Suprapubic skin (tissue), 4 donors: ENCODE data around the gene REV3L. TPM values are rescaled to one million over a fixed set of nuclear protein-coding genes. Genes with fewer than 3 reads are reported as not detected.

Experiments
- DNase-seq, 2 donors: peaks; one replicate each; pipeline ENCODE4 v3.0.0-alpha.2; 2019; ENCODE audit warnings: low spot score in 2 of 2
- H3K27ac ChIP-seq: fragments of 200-600 bp; sonication (generic); one replicate; pipeline ENCODE4 v1.5.1; 2019
- H3K27me3 ChIP-seq: fragments of 200-600 bp; sonication (generic); one replicate; pipeline ENCODE4 v1.5.1; 2019
- H3K36me3 ChIP-seq: fragments of 200-600 bp; sonication (generic); one replicate; pipeline ENCODE4 v1.5.1; 2019
- H3K4me1 ChIP-seq: fragments of 200-600 bp; sonication (generic); one replicate; pipeline ENCODE4 v1.5.1; 2019
- H3K4me3 ChIP-seq: fragments of 200-600 bp; sonication (generic); one replicate; pipeline ENCODE4 v1.5.1; 2019; ENCODE audit warnings: mild to moderate bottlenecking
- H3K9me3 ChIP-seq: fragments of 200-600 bp; sonication (generic); one replicate; pipeline ENCODE4 v1.5.1; 2019
- CTCF ChIP-seq, 2 donors: fragments of 200-600 bp in 1 of 2; fragments of 450-650 bp in 1 of 2; sonication (generic) in 1 of 2; IDR thresholded peaks; one replicate each; pipeline ENCODE4 v1.5.1; 2016 to 2019; ENCODE audit warnings: antibody characterized with exemption in 2 of 2, mild to moderate bottlenecking in 1 of 2, moderate library complexity in 1 of 2
- EP300 ChIP-seq: sonication (generic); formaldehyde crosslinking; IDR thresholded peaks from one replicate; pipeline ENCODE4 v1.6.1; 2017; ENCODE audit warnings: antibody characterized with exemption
- POLR2A ChIP-seq, 2 donors: fragments of 450-650 bp; IDR thresholded peaks; one replicate each; pipeline ENCODE4 v1.6.1; 2017; ENCODE audit warnings: antibody characterized with exemption in 2 of 2, mild to moderate bottlenecking in 2 of 2, moderate library complexity in 2 of 2
- POLR2AphosphoS5 ChIP-seq, 3 donors: sonication (generic); formaldehyde crosslinking; IDR thresholded peaks; one replicate each; pipeline ENCODE4 v1.6.1; 2017; ENCODE audit warnings: antibody characterized with exemption in 3 of 3
- WGBS: methylation state at CpG from one replicate; pipeline ENCODE4 v1.1.5; 2018; 5-methylcytosine and 5-hydroxymethylcytosine counted together
- total RNA-seq, 4 donors: library from RNA; depleted of rRNA; stranded (reverse); fragments of >200 nt; gene quantifications; one replicate each; pipeline ENCODE4 v1.1.0, GENCODE V29; 2016

The REV3L gene
- total RNA-seq, 4 donors from 2014 or later: 15.7 to 47.5 (median 21.5) TPM

GRCh38 chr6:111470991-111471390, 12.0 kb downstream of the REV3L start:
- H3K27ac ChIP-seq: no peak overlapping the region
- TF ChIP-seq POLR2A (IDR thresholded peaks at IDR 0.05) (no peak), EP300 (no peak), CTCF (IDR thresholded peaks at IDR 0.05) (no peak), POLR2AphosphoS5 (IDR thresholded peaks at IDR 0.05) (no peak)
- no peaks in the 10 kb centered on the region for H3K36me3 ChIP-seq
- H3K27me3 ChIP-seq: no peaks in the 10 kb centered on the region
- WGBS: 85% methylated on average over 2 of the region's 2 CpGs
- no peak overlapping the region for H3K4me3 ChIP-seq
- H3K4me1 ChIP-seq: peaks cover 10% of the 10 kb centered on the region
- no peak for DNase-seq
- H3K9me3 ChIP-seq: no peaks in the 10 kb centered on the region

GRCh38 chr6:111469543-111469942, 13.5 kb downstream of the REV3L start:
- H3K27ac ChIP-seq: no peak overlapping the region

GRCh38 chr6:111468329-111469012, 14.5 kb downstream of the REV3L start:
- 90% methylated on average over 5 of the region's 5 CpGs for WGBS
- no peak for DNase-seq

More at GRCh38 chr6:111469543-111469942, 13.5 kb downstream of the REV3L start:
- 64% methylated on average over 5 of the region's 5 CpGs for WGBS
- no peaks in the 10 kb centered on the region for H3K27me3 ChIP-seq
- H3K4me1 ChIP-seq: peaks cover 10% of the 10 kb centered on the region
- no peak for TF ChIP-seq CTCF (IDR thresholded peaks at IDR 0.05)
- TF ChIP-seq POLR2A (IDR thresholded peaks at IDR 0.05): no peak
- TF ChIP-seq EP300: no peak
- no peak for TF ChIP-seq POLR2AphosphoS5 (IDR thresholded peaks at IDR 0.05)
- H3K36me3 ChIP-seq: no peaks in the 10 kb centered on the region
- H3K4me3 ChIP-seq: no peak overlapping the region
- no peak for DNase-seq
- no peaks in the 10 kb centered on the region for H3K9me3 ChIP-seq

GRCh38 chr6:111464184-111464583, 18.8 kb downstream of the REV3L start:
- TF ChIP-seq POLR2AphosphoS5 (IDR thresholded peaks at IDR 0.05) (no peak), EP300 (no peak), POLR2A (IDR thresholded peaks at IDR 0.05) (no peak), CTCF (IDR thresholded peaks at IDR 0.05) (no peak)
- Histone ChIP-seq H3K27me3 (no peaks in the 10 kb centered on the region), H3K9me3 (no peaks in the 10 kb centered on the region), H3K36me3 (peaks cover 5% of the 10 kb centered on the region), H3K4me3 (no peak overlapping the region), H3K4me1 (peaks cover 11% of the 10 kb centered on the region), H3K27ac (no peak overlapping the region)
- 97% methylated on average over 1 of the region's 1 CpG for WGBS
- no peak for DNase-seq

More at GRCh38 chr6:111468329-111469012, 14.5 kb downstream of the REV3L start:
- Histone ChIP-seq H3K4me1 (peaks cover 7% of the 10 kb centered on the region), H3K36me3 (no peaks in the 10 kb centered on the region), H3K9me3 (no peaks in the 10 kb centered on the region), H3K4me3 (no peak overlapping the region), H3K27ac (no peak overlapping the region), H3K27me3 (no peaks in the 10 kb centered on the region)
- TF ChIP-seq POLR2A (IDR thresholded peaks at IDR 0.05) (no peak), CTCF (IDR thresholded peaks at IDR 0.05) (no peak), EP300 (no peak), POLR2AphosphoS5 (IDR thresholded peaks at IDR 0.05) (no peak)

- no peak for DNase-seq
- peaks cover 4% of the 10 kb centered on the region for H3K9me3 ChIP-seq
- H3K36me3 ChIP-seq: peaks cover 6% of the 10 kb centered on the region
- no peaks in the 10 kb centered on the region for H3K27me3 ChIP-seq
- TF ChIP-seq EP300 (no peak), POLR2AphosphoS5 (IDR thresholded peaks at IDR 0.05) (no peak), CTCF (IDR thresholded peaks at IDR 0.05) (no peak), POLR2A (IDR thresholded peaks at IDR 0.05) (no peak)
- H3K4me3 ChIP-seq: no peak overlapping the region
- H3K27ac ChIP-seq: no peak overlapping the region
- WGBS: 72% methylated on average over 7 of the region's 7 CpGs
- peaks cover 11% of the 10 kb centered on the region for H3K4me1 ChIP-seq
Observed at GRCh38 chr6:111462770-111463391, 20.1 kb downstream of the REV3L start.
